Aorta (tissue), 5 donors: Measurements from ENCODE around the gene SLC26A1. TPM values are rescaled to one million over a fixed set of nuclear protein-coding genes. Genes with fewer than 3 reads are reported as not detected.

Experiments
- ATAC-seq: fragments of 200-7000 bp; cut with Tn5 transposase; one replicate; pipeline ENCODE4 v1.9.1; 2022; ENCODE audit warnings: moderate library complexity; ENCODE audit not compliant: low FRiP score
- DNase-seq, 2 donors: peaks; one replicate each; pipeline ENCODE4 v3.0.0-alpha.2; 2020
- H3K27ac ChIP-seq, 2 donors: one replicate each; pipeline ENCODE4 v1.5.1; 2013; ENCODE audit warnings: low read length in 2 of 2, mild to moderate bottlenecking in 2 of 2, moderate library complexity in 2 of 2, control low read depth in 1 of 2, inconsistent platforms in 1 of 2, low read depth in 1 of 2
- H3K27me3 ChIP-seq, 2 donors: one replicate each; pipeline ENCODE4 v1.6.1; 2013; ENCODE audit warnings: control low read depth in 1 of 2, low read length in 1 of 2, mild to moderate bottlenecking in 1 of 2, moderate library complexity in 1 of 2; ENCODE audit not compliant: insufficient read depth in 2 of 2, control insufficient read depth in 1 of 2
- H3K36me3 ChIP-seq, 2 donors: one replicate each; pipeline ENCODE4 v1.6.1; 2013; ENCODE audit warnings: control low read depth in 1 of 2, low read length in 1 of 2, mild to moderate bottlenecking in 1 of 2; ENCODE audit not compliant: insufficient read depth in 2 of 2, control insufficient read depth in 1 of 2
- H3K4me1 ChIP-seq, 2 donors: one replicate each; pipeline ENCODE4 v1.6.1; 2013; ENCODE audit warnings: low read length in 2 of 2, control low read depth in 1 of 2, mild to moderate bottlenecking in 1 of 2, moderate library complexity in 1 of 2; ENCODE audit not compliant: insufficient read depth in 2 of 2, control insufficient read depth in 1 of 2
- H3K4me3 ChIP-seq, 2 donors: one replicate each; pipeline ENCODE4 v1.5.1; 2013; ENCODE audit warnings: low read length in 2 of 2, control low read depth in 1 of 2, mild to moderate bottlenecking in 1 of 2
- H3K9me3 ChIP-seq: one replicate; pipeline ENCODE4 v1.6.1; 2013; ENCODE audit warnings: mild to moderate bottlenecking, low read length; ENCODE audit not compliant: control insufficient read depth
- WGBS, 2 donors: extraction: QIAGEN DNeasy Blood & Tissue Kit; methylation state at CpG; one replicate each; pipeline ENCODE4 v1.1.7; 2013; 5-methylcytosine and 5-hydroxymethylcytosine counted together
- intact Hi-C, 2 donors: fragments of 100-400 bp; cut with DNase I; formaldehyde crosslinking; loops; one replicate each; pipeline versions ENCODE4 v1.14.2 to v1.15.0; 2022
- polyA plus RNA-seq, 2 donors: library from polyadenylated mRNA; stranded (reverse); fragments of 200-250 nt; gene quantifications; one replicate each; pipeline ENCODE4 v1.2.3, GENCODE V29; 2013
- total RNA-seq, 2 donors: library from RNA; stranded (reverse); fragmentation: NEBNext Ultra II Directional; extraction: Animal tissue kit (Norgen Biotek cat#: 25700); gene quantifications; one replicate each; pipeline ENCODE4 v1.2.1, GENCODE V29; 2021
- donor health status: healthy with polysubstance abuse.
- donor health status: Bipolar disorder and iron deficiency.
- donor health status: DM: no; HTN: no; CAD: no.
- donor health status: DM: no; HTN: no; CAD: no.
- donor health status: DM: yes; HTN: yes; CAD: no.

Gene SLC26A1
- total and polyA plus RNA-seq, 4 donors, result 0.38 to 0.87 (median 0.45) TPM; not detected in 1

- Histone ChIP-seq H3K9me3 (no peaks in the 10 kb centered on the region), H3K4me1 (no peaks in the 10 kb centered on the region), H3K4me3 (no peak overlapping the region), H3K27ac (no peak overlapping the region), H3K27me3 (no peaks in the 10 kb centered on the region), H3K36me3 (no peaks in the 10 kb centered on the region)
- intact Hi-C loops, result no loop called here
- 83 to 85% methylated on average over 12 of the region's 12 CpGs for WGBS, 2 donors
- DNase-seq (peak; percentile 45 to 70), ATAC-seq (no peak)
Measured at GRCh38 chr4:955931-956381, 37.2 kb downstream of the SLC26A1 start.

- no peaks in the 10 kb centered on the region for H3K36me3 ChIP-seq
- H3K27me3 ChIP-seq, result no peaks in the 10 kb centered on the region
- WGBS, 2 donors, result 90 to 92% methylated on average over 33 of the region's 33 CpGs
Measured at GRCh38 chr4:955161-955921, 37.9 kb downstream of the SLC26A1 start.

GRCh38 chr4:954211-955020, 38.8 kb downstream of the SLC26A1 start:
- Histone ChIP-seq H3K27ac (no peak overlapping the region), H3K36me3 (no peaks in the 10 kb centered on the region), H3K27me3 (no peaks in the 10 kb centered on the region), H3K4me3 (no peak overlapping the region), H3K4me1 (no peaks in the 10 kb centered on the region), H3K9me3 (no peaks in the 10 kb centered on the region)
- peak in 1 of 2 donors; percentile 60 for DNase-seq
- intact Hi-C loops, result no loop called here
- ATAC-seq, result no peak
- 91 to 93% methylated on average over 17 of the region's 17 CpGs for WGBS, 2 donors

More at GRCh38 chr4:955161-955921, 37.9 kb downstream of the SLC26A1 start:
- peak; percentile 42 to 62 for DNase-seq
- Histone ChIP-seq H3K9me3 (no peaks in the 10 kb centered on the region), H3K27ac (no peak overlapping the region), H3K4me3 (no peak overlapping the region), H3K4me1 (no peaks in the 10 kb centered on the region)
- ATAC-seq, result no peak
- intact Hi-C loops, result no loop called here

GRCh38 chr4:953574-953915, 39.7 kb downstream of the SLC26A1 start:
- Histone ChIP-seq H3K27me3 (no peaks in the 10 kb centered on the region), H3K27ac (no peak overlapping the region), H3K36me3 (no peaks in the 10 kb centered on the region), H3K4me3 (no peak overlapping the region), H3K4me1 (no peaks in the 10 kb centered on the region), H3K9me3 (no peaks in the 10 kb centered on the region)
- DNase-seq, result no peak
- no peak for ATAC-seq
- WGBS, 2 donors, result 96 to 98% methylated on average over 13 of the region's 13 CpGs
- intact Hi-C loops, result no loop called here

GRCh38 chr4:952881-953573, 40.2 kb downstream of the SLC26A1 start:
- no peak overlapping the region for H3K27ac ChIP-seq
- no peak overlapping the region for H3K4me3 ChIP-seq
- DNase-seq, result peak; percentile 40 to 55

DNA sequence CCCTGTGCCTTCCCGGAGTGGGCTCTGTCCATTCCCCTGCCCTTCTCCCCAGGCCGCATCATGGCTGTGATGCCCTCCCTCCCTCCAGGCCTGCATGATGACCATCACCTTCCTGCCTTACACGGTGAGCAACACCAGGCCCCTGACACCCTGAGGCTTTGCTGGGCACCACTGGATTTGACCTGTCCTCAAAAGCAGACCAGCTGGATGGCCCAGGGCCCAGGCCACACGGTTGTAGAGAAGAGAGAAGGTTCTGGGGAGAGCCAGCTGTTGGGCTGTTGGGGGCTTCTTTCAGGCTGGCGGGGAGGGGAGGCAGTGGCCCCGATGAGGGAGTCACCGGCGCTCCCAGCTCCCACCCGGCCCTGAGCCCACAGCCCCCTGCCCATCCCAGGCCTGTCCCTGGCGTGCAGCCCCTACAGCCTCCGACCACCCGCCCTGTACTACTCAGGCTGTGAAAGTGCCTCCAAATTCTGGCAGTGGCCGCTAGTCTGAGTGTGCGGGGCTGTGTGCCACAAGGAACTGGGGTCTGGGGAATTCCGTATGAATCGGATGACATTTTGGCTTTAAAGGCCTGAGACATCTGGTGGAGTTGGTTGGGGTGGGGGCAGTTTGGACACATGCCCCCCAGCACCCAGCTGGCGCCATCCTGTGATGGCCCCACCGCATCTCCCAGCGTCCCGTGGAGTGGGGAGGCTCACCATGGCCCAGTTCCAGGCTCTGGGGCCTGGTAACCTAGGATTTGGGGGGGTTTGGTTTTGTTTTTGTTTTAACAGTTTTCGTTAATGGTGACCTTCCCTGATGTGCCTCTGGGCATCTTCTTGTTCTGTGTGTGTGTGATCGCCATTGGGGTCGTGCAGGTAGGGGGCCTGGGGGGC, 41.4 kb downstream of the SLC26A1 start:
- Histone ChIP-seq H3K27me3 (no peaks in the 10 kb centered on the region), H3K4me1 (no peaks in the 10 kb centered on the region), H3K27ac (no peak overlapping the region), H3K36me3 (no peaks in the 10 kb centered on the region), H3K9me3 (no peaks in the 10 kb centered on the region), H3K4me3 (no peak overlapping the region)
- ATAC-seq, result no peak
- intact Hi-C loops, result no loop called here
- peak; percentile 46 to 70 for DNase-seq
- WGBS, 2 donors, result 86 to 87% methylated on average over 23 of the region's 23 CpGs

More at GRCh38 chr4:952881-953573, 40.2 kb downstream of the SLC26A1 start:
- WGBS, 2 donors, result 94 to 95% methylated on average over 28 of the region's 28 CpGs
- H3K27me3 ChIP-seq, result no peaks in the 10 kb centered on the region
- no peaks in the 10 kb centered on the region for H3K9me3 ChIP-seq
- no peaks in the 10 kb centered on the region for H3K36me3 ChIP-seq
- intact Hi-C loops, result no loop called here
- no peaks in the 10 kb centered on the region for H3K4me1 ChIP-seq
- ATAC-seq, result no peak

GRCh38 chr4:951186-951585, 42.0 kb downstream of the SLC26A1 start:
- 66 to 75% methylated on average over 7 of the region's 7 CpGs for WGBS, 2 donors
- intact Hi-C loops, result no loop called here
- H3K9me3 ChIP-seq, result no peaks in the 10 kb centered on the region
- no peaks in the 10 kb centered on the region for H3K27me3 ChIP-seq
- no peak overlapping the region for H3K4me3 ChIP-seq
- H3K4me1 ChIP-seq, result no peaks in the 10 kb centered on the region
- ATAC-seq (no peak), DNase-seq (peak; percentile 29 to 67)
- no peak overlapping the region for H3K27ac ChIP-seq
- H3K36me3 ChIP-seq, result no peaks in the 10 kb centered on the region
